K562 (cell line): ENCODE measurements around the gene NMT1. TPM values are rescaled to one million over a fixed set of nuclear protein-coding genes. Genes with fewer than 3 reads are reported as not detected.

Experiments used
- NR4A1 ChIP-seq, 2 experiments: fragments of 250-450 bp in 1 of 2; fragments of 450-650 bp in 1 of 2; sonication (Bioruptor Pico) in 1 of 2; IDR thresholded peaks; 2 replicates each; pipeline versions ENCODE4 v1.4.0 to v1.6.1; 2016 to 2020; ENCODE audit warnings: mild to moderate bottlenecking in 2 of 2, missing compliant biosample characterization in 1 of 2, missing genetic modification characterization in 1 of 2, moderate library complexity in 1 of 2
- SAFB2 ChIP-seq: fragments of 200-400 bp; formaldehyde crosslinking; IDR thresholded peaks from 2 replicates; pipeline ENCODE4 v1.6.1; 2018; ENCODE audit warnings: borderline replicate concordance, low read length, low read depth, moderate library complexity; ENCODE audit not compliant: severe bottlenecking
- TCF7 ChIP-seq: sonication (generic); IDR thresholded peaks from 2 replicates; pipeline ENCODE4 v1.6.1; 2016; ENCODE audit warnings: antibody characterized with exemption, borderline replicate concordance
- U2AF1 ChIP-seq: fragments of 200-400 bp; formaldehyde crosslinking; optimal IDR thresholded peaks from 2 replicates; pipeline ENCODE3; 2017; ENCODE audit warnings: mild to moderate bottlenecking, low read depth, low read length, moderate library complexity
- ZNF134 ChIP-seq: fragments of 250-450 bp; sonication (Bioruptor Pico); conservative IDR thresholded peaks from 2 replicates; pipeline ENCODE4 v1.4.0; 2020
- polyA plus RNA-seq, 8 experiments: library from polyadenylated mRNA; depleted of rRNA in 4 of 8; stranded (reverse) in 5 of 8; unstranded in 3 of 8; fragments of >200 nt; fragmentation: Nextera tagmentation in 2 of 8; fragmentation: Illumina TruSeq in 1 of 8; extraction: Ambion mirVana in 2 of 8; extraction: Trizol in 1 of 8; gene quantifications; 2 replicates each; pipeline versions ENCODE4 v1.2.1 to v1.2.3, GENCODE V29; 2011 to 2014; ENCODE audit warnings: inconsistent platforms in 1 of 8, missing spikeins in 1 of 8
- total RNA-seq, 7 experiments: library from RNA; depleted of rRNA in 6 of 7; stranded (reverse); fragments of >200 nt in 6 of 7; fragmentation: Illumina TruSeq in 2 of 7; extraction: Trizol in 2 of 7; gene quantifications; 2 replicates each; pipeline versions ENCODE4 v1.2.1 to v1.2.3, GENCODE V29; 2011 to 2021; ENCODE audit warnings: low replicate concordance in 1 of 7
- TF ChIP-seq, protein P1 (sequence below), 2 experiments: fragments of 450-650 bp in 1 of 2; sonication (generic) in 1 of 2; formaldehyde crosslinking in 1 of 2; IDR thresholded peaks in 1 of 2; conservative IDR thresholded peaks in 1 of 2; 2 replicates each; pipeline versions ENCODE4 v1.6.1 to v1.8.1; 2016 to 2023; ENCODE audit warnings: mild to moderate bottlenecking in 2 of 2, moderate library complexity in 2 of 2, inconsistent platforms in 1 of 2, missing genetic modification reagents in 1 of 2
- TF ChIP-seq, protein P2 (sequence below), 2 experiments: fragments of 450-650 bp; IDR thresholded peaks; 2 replicates each; pipeline ENCODE4 v1.6.1; 2016; ENCODE audit warnings: mild to moderate bottlenecking in 2 of 2, borderline replicate concordance in 1 of 2, low read depth in 1 of 2, moderate library complexity in 1 of 2
- TF ChIP-seq, protein P3 (sequence below): sonication (generic); formaldehyde crosslinking; IDR thresholded peaks from 2 replicates; pipeline ENCODE4 v1.8.1; 2023; ENCODE audit warnings: mild to moderate bottlenecking, missing genetic modification reagents

NMT1 gene
- total and polyA plus RNA-seq, 9 of the 15 experiments (the other 6 are each of a cell fraction or from before 2014, with no cell fraction given): 86.7 to 569 (median 213) TPM

DNA sequence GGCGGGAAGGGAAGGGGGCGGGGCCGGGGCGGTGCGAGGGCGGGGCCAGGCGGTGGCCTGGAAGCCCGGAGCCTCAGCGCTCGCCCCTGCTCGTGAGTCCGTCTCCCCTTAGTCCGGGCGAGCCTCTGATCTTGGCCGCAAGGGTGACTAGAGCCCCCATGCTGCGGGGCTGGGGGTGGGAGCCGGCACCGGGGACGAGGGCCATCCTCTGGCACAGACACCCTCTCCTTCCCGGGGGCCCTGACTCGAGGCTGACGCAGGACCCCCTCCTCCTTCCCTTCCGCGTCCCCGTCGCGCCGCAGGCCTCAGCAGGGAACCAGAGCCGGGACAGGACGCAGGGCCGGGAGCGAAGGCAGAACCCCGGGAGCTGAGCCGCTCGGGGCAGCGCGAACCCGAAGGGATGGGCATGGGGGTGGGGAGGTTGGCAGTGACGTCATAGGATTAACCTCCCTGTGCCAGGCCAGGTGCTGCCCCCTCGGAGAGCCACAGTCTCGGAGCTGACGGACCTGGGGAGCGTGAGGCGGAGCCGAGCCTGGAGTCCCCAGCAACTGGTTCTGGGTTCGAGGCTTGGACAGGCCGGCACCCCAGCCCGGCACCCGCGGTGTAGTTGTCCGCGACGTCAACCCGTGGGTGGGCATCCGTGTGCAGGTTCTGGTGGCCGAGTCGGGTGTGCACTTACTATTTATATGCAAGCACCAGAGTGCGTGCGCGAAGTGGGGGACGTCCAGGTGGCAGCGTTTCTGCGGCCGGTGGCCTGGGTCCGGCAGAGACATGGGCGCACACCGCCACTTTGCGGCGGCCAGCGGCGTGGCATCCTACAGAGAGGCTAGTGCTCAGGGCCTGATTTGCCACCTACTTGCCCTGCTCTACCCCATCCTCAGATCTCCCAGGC lies 71.7 kb downstream of the NMT1 start (continued):
- TF ChIP-seq, protein P1, sequence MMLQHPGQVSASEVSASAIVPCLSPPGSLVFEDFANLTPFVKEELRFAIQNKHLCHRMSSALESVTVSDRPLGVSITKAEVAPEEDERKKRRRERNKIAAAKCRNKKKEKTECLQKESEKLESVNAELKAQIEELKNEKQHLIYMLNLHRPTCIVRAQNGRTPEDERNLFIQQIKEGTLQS (IDR thresholded peaks at IDR 0.05): peak; percentile 88
- TF ChIP-seq, protein P1 (CRISPR knock-in tag; conservative IDR thresholded peaks at IDR 0.05): no peak
- peak; percentile 29 for TF ChIP-seq U2AF1
- TF ChIP-seq NR4A1 (CRISPR knock-in tag; IDR thresholded peaks at IDR 0.05): peak; percentile 54; the same call in 1 of the 2 replicates
- no peak for TF ChIP-seq NR4A1 (tag; IDR thresholded peaks at IDR 0.05)
- TF ChIP-seq, protein P2, sequence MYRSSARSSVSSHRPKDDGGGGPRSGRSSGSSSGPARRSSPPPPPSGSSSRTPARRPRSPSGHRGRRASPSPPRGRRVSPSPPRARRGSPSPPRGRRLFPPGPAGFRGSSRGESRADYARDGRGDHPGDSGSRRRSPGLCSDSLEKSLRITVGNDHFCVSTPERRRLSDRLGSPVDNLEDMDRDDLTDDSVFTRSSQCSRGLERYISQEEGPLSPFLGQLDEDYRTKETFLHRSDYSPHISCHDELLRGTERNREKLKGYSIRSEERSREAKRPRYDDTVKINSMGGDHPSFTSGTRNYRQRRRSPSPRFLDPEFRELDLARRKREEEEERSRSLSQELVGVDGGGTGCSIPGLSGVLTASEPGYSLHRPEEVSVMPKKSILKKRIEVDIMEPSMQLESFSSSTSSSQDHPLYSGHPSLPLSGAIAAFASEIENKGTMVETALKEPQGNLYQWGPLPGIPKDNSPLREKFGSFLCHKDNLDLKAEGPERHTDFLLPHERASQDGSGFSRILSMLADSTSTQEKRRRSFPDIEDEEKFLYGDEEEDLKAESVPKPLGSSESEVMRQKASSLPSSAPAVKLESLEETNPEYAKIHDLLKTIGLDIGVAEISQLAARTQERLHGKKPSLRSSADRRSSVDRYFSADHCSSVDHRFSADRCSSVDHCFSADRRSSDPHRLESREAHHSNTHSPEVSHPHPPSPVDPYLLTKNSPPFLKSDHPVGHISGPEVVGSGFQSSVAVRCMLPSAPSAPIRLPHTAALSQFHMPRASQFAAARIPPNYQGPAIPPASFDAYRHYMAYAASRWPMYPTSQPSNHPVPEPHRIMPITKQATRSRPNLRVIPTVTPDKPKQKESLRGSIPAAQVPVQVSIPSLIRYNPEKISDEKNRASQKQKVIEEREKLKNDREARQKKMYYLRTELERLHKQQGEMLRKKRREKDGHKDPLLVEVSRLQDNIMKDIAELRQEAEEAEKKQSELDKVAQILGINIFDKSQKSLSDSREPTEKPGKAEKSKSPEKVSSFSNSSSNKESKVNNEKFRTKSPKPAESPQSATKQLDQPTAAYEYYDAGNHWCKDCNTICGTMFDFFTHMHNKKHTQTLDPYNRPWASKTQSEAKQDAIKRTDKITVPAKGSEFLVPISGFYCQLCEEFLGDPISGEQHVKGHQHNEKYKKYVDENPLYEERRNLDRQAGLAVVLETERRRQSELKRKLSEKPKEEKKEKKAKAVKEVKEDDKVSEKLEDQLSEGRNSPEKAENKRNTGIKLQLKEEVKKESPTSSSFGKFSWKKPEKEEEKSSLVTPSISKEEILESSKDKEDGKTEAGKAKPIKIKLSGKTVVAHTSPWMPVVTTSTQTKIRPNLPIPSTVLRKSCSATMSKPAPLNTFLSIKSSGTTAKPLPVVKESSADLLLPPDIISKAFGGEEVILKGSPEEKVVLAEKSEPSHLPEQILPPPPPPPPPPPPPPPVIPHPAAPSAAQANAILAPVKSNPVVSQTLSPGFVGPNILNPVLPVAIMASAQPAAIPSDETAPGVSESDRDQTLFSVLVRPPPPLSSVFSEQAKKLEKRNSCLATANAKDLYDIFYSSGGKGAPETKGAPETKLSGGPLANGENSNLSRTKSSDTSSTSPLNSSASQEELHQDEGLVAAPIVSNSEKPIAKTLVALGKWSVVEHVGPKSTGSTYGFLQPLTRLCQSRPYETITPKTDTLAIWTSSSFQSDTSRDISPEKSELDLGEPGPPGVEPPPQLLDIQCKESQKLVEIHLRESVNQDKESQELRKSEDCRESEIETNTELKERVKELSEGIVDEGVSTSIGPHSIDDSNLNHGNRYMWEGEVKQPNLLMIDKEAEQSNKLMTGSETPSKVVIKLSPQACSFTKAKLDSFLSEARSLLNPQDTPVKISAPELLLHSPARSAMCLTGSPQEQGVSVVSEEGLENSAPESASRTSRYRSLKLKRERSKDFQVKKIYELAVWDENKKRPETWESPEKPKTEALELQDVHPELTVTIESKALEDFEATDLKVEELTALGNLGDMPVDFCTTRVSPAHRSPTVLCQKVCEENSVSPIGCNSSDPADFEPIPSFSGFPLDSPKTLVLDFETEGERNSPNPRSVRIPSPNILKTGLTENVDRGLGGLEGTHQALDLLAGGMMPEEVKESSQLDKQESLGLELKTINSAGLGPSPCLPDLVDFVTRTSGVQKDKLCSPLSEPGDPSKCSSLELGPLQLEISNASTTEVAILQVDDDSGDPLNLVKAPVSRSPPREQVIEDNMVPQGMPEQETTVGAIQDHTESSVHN (IDR thresholded peaks at IDR 0.05; ENCODE audit: borderline replicate concordance in 1 of 2, low read depth in 1 of 2): no peak
- no peak for TF ChIP-seq SAFB2
- TF ChIP-seq, protein P3, sequence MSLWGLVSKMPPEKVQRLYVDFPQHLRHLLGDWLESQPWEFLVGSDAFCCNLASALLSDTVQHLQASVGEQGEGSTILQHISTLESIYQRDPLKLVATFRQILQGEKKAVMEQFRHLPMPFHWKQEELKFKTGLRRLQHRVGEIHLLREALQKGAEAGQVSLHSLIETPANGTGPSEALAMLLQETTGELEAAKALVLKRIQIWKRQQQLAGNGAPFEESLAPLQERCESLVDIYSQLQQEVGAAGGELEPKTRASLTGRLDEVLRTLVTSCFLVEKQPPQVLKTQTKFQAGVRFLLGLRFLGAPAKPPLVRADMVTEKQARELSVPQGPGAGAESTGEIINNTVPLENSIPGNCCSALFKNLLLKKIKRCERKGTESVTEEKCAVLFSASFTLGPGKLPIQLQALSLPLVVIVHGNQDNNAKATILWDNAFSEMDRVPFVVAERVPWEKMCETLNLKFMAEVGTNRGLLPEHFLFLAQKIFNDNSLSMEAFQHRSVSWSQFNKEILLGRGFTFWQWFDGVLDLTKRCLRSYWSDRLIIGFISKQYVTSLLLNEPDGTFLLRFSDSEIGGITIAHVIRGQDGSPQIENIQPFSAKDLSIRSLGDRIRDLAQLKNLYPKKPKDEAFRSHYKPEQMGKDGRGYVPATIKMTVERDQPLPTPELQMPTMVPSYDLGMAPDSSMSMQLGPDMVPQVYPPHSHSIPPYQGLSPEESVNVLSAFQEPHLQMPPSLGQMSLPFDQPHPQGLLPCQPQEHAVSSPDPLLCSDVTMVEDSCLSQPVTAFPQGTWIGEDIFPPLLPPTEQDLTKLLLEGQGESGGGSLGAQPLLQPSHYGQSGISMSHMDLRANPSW (CRISPR knock-in tag): no peak
- TF ChIP-seq TCF7: no peak; the same call in 1 of the 2 replicates
- TF ChIP-seq ZNF134 (CRISPR knock-in tag): no peak
